WTC11 (cell line): ENCODE results near the gene SLC7A10. TPM values are rescaled to one million over a fixed set of nuclear protein-coding genes. Genes with fewer than 3 reads are reported as not detected.

Source experiments
- ATAC-seq: fragments of 200-7000 bp; cut with Tn5 transposase; 2 replicates; pipeline ENCODE4 v1.10.0; 2021; ENCODE audit warnings: mild to moderate bottlenecking, moderate library complexity
- CTCF ChIA-PET: fragments of 300-600 bp; sonication (Branson Sonifier 250); formaldehyde crosslinking; loops from one replicate; lab custom pipeline; 2021; ENCODE audit warnings: antibody characterized with exemption; lab: Charles Lee
- POLR2A ChIA-PET: fragments of 350-600 bp; sonication (Branson Sonifier 250); formaldehyde crosslinking; loops from one replicate; lab custom pipeline; 2021; ENCODE audit warnings: antibody characterized with exemption; lab: Charles Lee
- DNase-seq: peaks from one replicate; pipeline ENCODE4 v3.0.0; 2021; ENCODE audit warnings: low spot score
- H3K27ac Mint-ChIP-seq: 2 replicates; pipeline ENCODE4 v1.8.0; 2021; ENCODE audit warnings: mixed read lengths
- H3K27me3 Mint-ChIP-seq: 2 replicates; pipeline ENCODE4 v1.8.0; 2021; ENCODE audit warnings: low read depth, mild to moderate bottlenecking, moderate library complexity, mixed read lengths
- H3K36me3 Mint-ChIP-seq: 2 replicates; pipeline ENCODE4 v1.8.0; 2021; ENCODE audit warnings: mixed read lengths
- H3K4me1 Mint-ChIP-seq: 2 replicates; pipeline ENCODE4 v1.8.0; 2022; ENCODE audit warnings: mixed read lengths
- H3K4me3 Mint-ChIP-seq: 2 replicates; pipeline ENCODE4 v1.8.0; 2021; ENCODE audit warnings: mild to moderate bottlenecking, moderate library complexity, mixed read lengths
- H3K9me3 Mint-ChIP-seq: 2 replicates; pipeline ENCODE4 v1.8.0; 2021; ENCODE audit warnings: mixed read lengths
- ARID4B ChIP-seq: sonication (generic); formaldehyde crosslinking; IDR thresholded peaks from 2 replicates; pipeline ENCODE4 v1.8.0; 2023; ENCODE audit warnings: missing genetic modification reagents, mild to moderate bottlenecking, borderline replicate concordance
- ATF6 ChIP-seq: sonication (generic); formaldehyde crosslinking; IDR thresholded peaks from 2 replicates; pipeline ENCODE4 v1.8.1; 2023; ENCODE audit warnings: mild to moderate bottlenecking, missing genetic modification reagents
- CREB1 ChIP-seq: sonication (generic); formaldehyde crosslinking; IDR thresholded peaks from 2 replicates; pipeline ENCODE4 v1.8.0; 2023; ENCODE audit warnings: mild to moderate bottlenecking, missing genetic modification reagents
- ELF4 ChIP-seq: sonication (generic); formaldehyde crosslinking; IDR thresholded peaks from 2 replicates; pipeline ENCODE4 v1.8.1; 2022; ENCODE audit warnings: low read depth, mild to moderate bottlenecking, moderate library complexity, missing genetic modification reagents
- EMX1 ChIP-seq: fragments of 250-450 bp; sonication (Bioruptor Pico); IDR thresholded peaks from 2 replicates; pipeline ENCODE4 v1.8.0; 2021; ENCODE audit warnings: mild to moderate bottlenecking
- GABPB1 ChIP-seq: sonication (generic); formaldehyde crosslinking; IDR thresholded peaks from 2 replicates; pipeline ENCODE4 v1.8.1; 2023; ENCODE audit warnings: mild to moderate bottlenecking, missing genetic modification reagents
- MAX ChIP-seq: sonication (generic); formaldehyde crosslinking; IDR thresholded peaks from 2 replicates; pipeline ENCODE4 v1.8.0; 2022; ENCODE audit warnings: mild to moderate bottlenecking, missing genetic modification reagents
- NR2C2 ChIP-seq: sonication (generic); formaldehyde crosslinking; IDR thresholded peaks from 2 replicates; pipeline ENCODE4 v1.8.0; 2022; ENCODE audit warnings: mild to moderate bottlenecking, missing genetic modification reagents
- PRDM15 ChIP-seq: sonication (generic); formaldehyde crosslinking; IDR thresholded peaks from 2 replicates; pipeline ENCODE4 v1.8.0; 2022; ENCODE audit warnings: missing genetic modification reagents
- RELA ChIP-seq: sonication (generic); formaldehyde crosslinking; IDR thresholded peaks from 2 replicates; pipeline ENCODE4 v1.8.1; 2022; ENCODE audit warnings: missing genetic modification reagents, mild to moderate bottlenecking, borderline replicate concordance
- SMAD3 ChIP-seq: sonication (generic); formaldehyde crosslinking; IDR thresholded peaks from 2 replicates; pipeline ENCODE4 v1.8.0; 2022; ENCODE audit warnings: missing genetic modification reagents, mild to moderate bottlenecking, borderline replicate concordance
- ZNF121 ChIP-seq: sonication (generic); formaldehyde crosslinking; IDR thresholded peaks from 2 replicates; pipeline ENCODE4 v1.8.0; 2023; ENCODE audit warnings: missing genetic modification reagents
- ZNF232 ChIP-seq: sonication (generic); formaldehyde crosslinking; IDR thresholded peaks from 2 replicates; pipeline ENCODE4 v1.8.0; 2022; ENCODE audit warnings: mild to moderate bottlenecking, missing genetic modification reagents
- ZNF263 ChIP-seq: sonication (generic); formaldehyde crosslinking; IDR thresholded peaks from 2 replicates; pipeline ENCODE4 v1.8.1; 2022; ENCODE audit warnings: low read depth, mild to moderate bottlenecking, moderate library complexity, missing genetic modification reagents
- ZNF281 ChIP-seq: sonication (generic); formaldehyde crosslinking; IDR thresholded peaks from 2 replicates; pipeline ENCODE4 v1.8.0; 2023; ENCODE audit warnings: mild to moderate bottlenecking, missing genetic modification reagents
- total RNA-seq: library from RNA; stranded (reverse); gene quantifications from 3 replicates; pipeline ENCODE4 v1.2.3, GENCODE V29; 2021
- TF ChIP-seq, protein P1 (sequence below): fragments of 200-600 bp; IDR thresholded peaks from 2 replicates; pipeline ENCODE4 v1.8.0; 2022; ENCODE audit warnings: antibody characterized with exemption

Gene SLC7A10
- total RNA-seq, 1 experiment from 2014 or later: 4.2 TPM

- H3K4me1 Mint-ChIP-seq: peaks cover 18% of the 10 kb centered on the region
- no peak overlapping the region for H3K27ac Mint-ChIP-seq
- ATAC-seq: no peak
- ChIA-PET POLR2A (no interaction called here), CTCF (no interaction called here)
- peaks cover 13% of the 10 kb centered on the region for H3K36me3 Mint-ChIP-seq
- H3K27me3 Mint-ChIP-seq: peaks cover 6% of the 10 kb centered on the region; the same call in 1 of the 2 replicates
- H3K9me3 Mint-ChIP-seq: peaks cover 23% of the 10 kb centered on the region
- H3K4me3 Mint-ChIP-seq: no peak overlapping the region
- no peak for TF ChIP-seq PRDM15
- no peak for TF ChIP-seq ELF4 (CRISPR knock-in tag)
- no peak for TF ChIP-seq MAX (CRISPR knock-in tag)
- TF ChIP-seq NR2C2 (CRISPR knock-in tag): no peak
- no peak for TF ChIP-seq ZNF263 (CRISPR knock-in tag)
- TF ChIP-seq, protein P1, sequence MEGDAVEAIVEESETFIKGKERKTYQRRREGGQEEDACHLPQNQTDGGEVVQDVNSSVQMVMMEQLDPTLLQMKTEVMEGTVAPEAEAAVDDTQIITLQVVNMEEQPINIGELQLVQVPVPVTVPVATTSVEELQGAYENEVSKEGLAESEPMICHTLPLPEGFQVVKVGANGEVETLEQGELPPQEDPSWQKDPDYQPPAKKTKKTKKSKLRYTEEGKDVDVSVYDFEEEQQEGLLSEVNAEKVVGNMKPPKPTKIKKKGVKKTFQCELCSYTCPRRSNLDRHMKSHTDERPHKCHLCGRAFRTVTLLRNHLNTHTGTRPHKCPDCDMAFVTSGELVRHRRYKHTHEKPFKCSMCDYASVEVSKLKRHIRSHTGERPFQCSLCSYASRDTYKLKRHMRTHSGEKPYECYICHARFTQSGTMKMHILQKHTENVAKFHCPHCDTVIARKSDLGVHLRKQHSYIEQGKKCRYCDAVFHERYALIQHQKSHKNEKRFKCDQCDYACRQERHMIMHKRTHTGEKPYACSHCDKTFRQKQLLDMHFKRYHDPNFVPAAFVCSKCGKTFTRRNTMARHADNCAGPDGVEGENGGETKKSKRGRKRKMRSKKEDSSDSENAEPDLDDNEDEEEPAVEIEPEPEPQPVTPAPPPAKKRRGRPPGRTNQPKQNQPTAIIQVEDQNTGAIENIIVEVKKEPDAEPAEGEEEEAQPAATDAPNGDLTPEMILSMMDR: no peak
- no peak for TF ChIP-seq EMX1 (CRISPR knock-in tag)
- DNase-seq: no peak
Observed at GRCh38 chr19:33171916-33172359, 53.7 kb downstream of the SLC7A10 start.

- DNase-seq (no peak), ATAC-seq (no peak)
- Mint-ChIP-seq H3K4me1 (peaks cover 18% of the 10 kb centered on the region), H3K27me3 (peaks cover 6% of the 10 kb centered on the region; the same call in 1 of the 2 replicates), H3K27ac (no peak overlapping the region), H3K36me3 (peaks cover 13% of the 10 kb centered on the region), H3K4me3 (no peak overlapping the region), H3K9me3 (peaks cover 23% of the 10 kb centered on the region)
- ChIA-PET POLR2A (no interaction called here), CTCF (interaction anchor here (1.9 kb wide), 1 partner anchor 13 kb away, joined by 8 read pairs; no protein-coding TSS in a partner anchor)
- TF ChIP-seq ZNF121 (CRISPR knock-in tag): no peak
- TF ChIP-seq NR2C2 (CRISPR knock-in tag): no peak
- no peak for TF ChIP-seq SMAD3
- TF ChIP-seq ZNF232 (CRISPR knock-in tag): no peak
- TF ChIP-seq ATF6 (CRISPR knock-in tag): no peak
- no peak for TF ChIP-seq CREB1 (CRISPR knock-in tag)
- no peak for TF ChIP-seq ARID4B (CRISPR knock-in tag)
- no peak for TF ChIP-seq GABPB1 (CRISPR knock-in tag)
- TF ChIP-seq ZNF281 (CRISPR knock-in tag): no peak
- TF ChIP-seq RELA (CRISPR knock-in tag): no peak
Observed at GRCh38 chr19:33171222-33171795, 54.3 kb downstream of the SLC7A10 start.
